Ovary (tissue), 9 donors: ENCODE measurements around the gene CRYBG2. TPM values are rescaled to one million over a fixed set of nuclear protein-coding genes. Genes with fewer than 3 reads are reported as not detected.

ENCODE experiments used
- DNase-seq, 5 donors: peaks; one replicate each; pipeline ENCODE4 v3.0.0-alpha.2; 2019 to 2020
- H3K27ac ChIP-seq, 2 donors: fragments of 200-600 bp; one replicate each; pipeline versions ENCODE4 v1.5.1 to v1.8.0; 2019 to 2022
- H3K27me3 ChIP-seq: fragments of 200-600 bp; one replicate; pipeline ENCODE4 v1.8.0; 2022
- H3K36me3 ChIP-seq: fragments of 200-600 bp; sonication (generic); one replicate; pipeline ENCODE4 v1.5.1; 2019
- H3K4me1 ChIP-seq: one replicate; pipeline ENCODE4 v1.8.1; 2013; ENCODE audit warnings: mild to moderate bottlenecking, moderate library complexity; ENCODE audit not compliant: insufficient read depth
- H3K4me3 ChIP-seq: fragments of 200-600 bp; sonication (generic); one replicate; pipeline ENCODE4 v1.5.1; 2017
- H3K9me3 ChIP-seq, 2 donors: fragments of 200-600 bp in 1 of 2; sonication (generic) in 1 of 2; one replicate each; pipeline versions ENCODE4 v1.5.1 to v1.8.1; 2013 to 2019; ENCODE audit warnings: mild to moderate bottlenecking in 1 of 2, moderate library complexity in 1 of 2
- CTCF ChIP-seq, 3 donors: fragments of 450-650 bp in 2 of 3; fragments of 200-600 bp in 1 of 3; IDR thresholded peaks; one replicate each; pipeline versions ENCODE4 v1.5.1 to v1.8.0; 2016 to 2022; ENCODE audit warnings: antibody characterized with exemption in 3 of 3, mild to moderate bottlenecking in 1 of 3
- EP300 ChIP-seq: sonication (generic); formaldehyde crosslinking; IDR thresholded peaks from one replicate; pipeline ENCODE4 v1.6.1; 2017; ENCODE audit warnings: antibody characterized with exemption
- POLR2A ChIP-seq: fragments of 450-650 bp; IDR thresholded peaks from one replicate; pipeline ENCODE4 v1.6.1; 2017; ENCODE audit warnings: antibody characterized with exemption, mild to moderate bottlenecking, moderate library complexity
- WGBS, 3 donors: extraction: QIAGEN DNeasy Blood & Tissue Kit in 1 of 3; methylation state at CpG; one replicate each; pipeline versions ENCODE4 v1.1.5 to v1.1.7; 2013 to 2017; 5-methylcytosine and 5-hydroxymethylcytosine counted together
- intact Hi-C, 4 donors: fragments of 100-400 bp; cut with DNase I; formaldehyde crosslinking; loops; one replicate each; pipeline versions ENCODE4 v1.11.0 to v1.15.1; 2022 to 2023
- polyA plus RNA-seq, 2 donors: library from polyadenylated mRNA; stranded (reverse); fragments of 200-250 nt in 1 of 2; fragments of 350-450 nt in 1 of 2; fragmentation: Illumina TruSeq in 1 of 2; extraction: RNeasy Lipid Tissue Mini Kit (QIAGEN cat#74804) in 1 of 2; gene quantifications; one replicate each; pipeline ENCODE4 v1.2.3, GENCODE V29; 2013 to 2014
- total RNA-seq, 7 donors: library from RNA; depleted of rRNA in 2 of 7; stranded (reverse); fragments of >200 nt in 2 of 7; fragmentation: NEBNext Ultra II Directional in 3 of 7; extraction: Animal tissue kit (Norgen Biotek cat#: 25700) in 3 of 7; gene quantifications; one replicate each; pipeline versions ENCODE4 v1.1.0 to v1.2.4, GENCODE V29; 2016 to 2023
- donor health status: DM: no; HTN: no; CAD: no; lungs with moderate emphysema.
- donor health status: DM: no; HTN: no; CAD: no.
- donor health status: Bipolar disorder and iron deficiency.
- donor health status: DM: yes; HTN: yes; CAD: no.
- donor health status: DM: no; HTN: no; CAD: no.
- donor health status: DM: yes; HTN: yes; CAD: no.

Gene CRYBG2
- total and polyA plus RNA-seq, 9 donors: 0.11 to 2.3 (median 0.23) TPM; not detected in 6

GRCh38 chr1:26328597-26328996 is 25.3 kb downstream of the CRYBG2 start:
- intact Hi-C loops: loop anchor here in 1 of 4 donors (10.0 kb wide), 1 partner anchor 224 kb away; no protein-coding TSS in a partner anchor
- WGBS, 3 donors: 64 to 71% (median 69%) methylated on average over 8 of the region's 8 CpGs

GRCh38 chr1:26327956-26328362 is 26.0 kb downstream of the CRYBG2 start:
- H3K4me3 ChIP-seq: no peak overlapping the region
- no peaks in the 10 kb centered on the region for H3K36me3 ChIP-seq
- no peak for DNase-seq
- H3K4me1 ChIP-seq: no peaks in the 10 kb centered on the region
- H3K27ac ChIP-seq: no peak overlapping the region
- TF ChIP-seq CTCF (IDR thresholded peaks at IDR 0.05) (no peak), POLR2A (no peak), EP300 (no peak)
- no peaks in the 10 kb centered on the region for H3K9me3 ChIP-seq
- intact Hi-C loops: loop anchor here in 1 of 4 donors (10.0 kb wide), 1 partner anchor 223 kb away; no protein-coding TSS in a partner anchor
- no peaks in the 10 kb centered on the region for H3K27me3 ChIP-seq
- 74 to 85% (median 83%) methylated on average over 8 of the region's 8 CpGs for WGBS, 3 donors

More at GRCh38 chr1:26328597-26328996, 25.3 kb downstream of the CRYBG2 start:
- no peaks in the 10 kb centered on the region for H3K36me3 ChIP-seq
- no peaks in the 10 kb centered on the region for H3K4me1 ChIP-seq
- H3K27ac ChIP-seq: no peak overlapping the region
- TF ChIP-seq CTCF (IDR thresholded peaks at IDR 0.05) (no peak), POLR2A (no peak), EP300 (no peak)
- no peak for DNase-seq
- no peaks in the 10 kb centered on the region for H3K27me3 ChIP-seq
- no peak overlapping the region for H3K4me3 ChIP-seq
- no peaks in the 10 kb centered on the region for H3K9me3 ChIP-seq

- Histone ChIP-seq H3K36me3 (no peaks in the 10 kb centered on the region), H3K27ac (no peak overlapping the region), H3K27me3 (no peaks in the 10 kb centered on the region), H3K9me3 (no peaks in the 10 kb centered on the region), H3K4me1 (no peaks in the 10 kb centered on the region), H3K4me3 (no peak overlapping the region)
- TF ChIP-seq POLR2A (no peak), EP300 (no peak), CTCF (IDR thresholded peaks at IDR 0.05) (no peak)
- DNase-seq: no peak
- intact Hi-C loops: loop anchor here in 2 of 4 donors (5.0 to 10.0 kb wide), 2 partner anchors 220 to 222 kb away; no protein-coding TSS in a partner anchor
- WGBS, 3 donors: 68 to 80% (median 70%) methylated on average over 3 of the region's 3 CpGs
Observed at GRCh38 chr1:26324550-26324949, 29.4 kb downstream of the CRYBG2 start.

- DNase-seq: no peak
- TF ChIP-seq POLR2A (no peak), CTCF (IDR thresholded peaks at IDR 0.05) (no peak), EP300 (no peak)
- WGBS, 3 donors: 90 to 93% (median 90%) methylated on average over 2 of the region's 2 CpGs
- intact Hi-C loops: loop anchor here in 3 of 4 donors (2.0 to 10.0 kb wide), 3 partner anchors 53 to 221 kb away; no protein-coding TSS in a partner anchor
- Histone ChIP-seq H3K27ac (no peak overlapping the region), H3K36me3 (no peaks in the 10 kb centered on the region), H3K4me1 (no peaks in the 10 kb centered on the region), H3K27me3 (no peaks in the 10 kb centered on the region), H3K4me3 (no peak overlapping the region), H3K9me3 (no peaks in the 10 kb centered on the region)
Observed at GRCh38 chr1:26323382-26323781, 30.5 kb downstream of the CRYBG2 start.
